ENCODE results near the gene RIOX2.

DNA sequence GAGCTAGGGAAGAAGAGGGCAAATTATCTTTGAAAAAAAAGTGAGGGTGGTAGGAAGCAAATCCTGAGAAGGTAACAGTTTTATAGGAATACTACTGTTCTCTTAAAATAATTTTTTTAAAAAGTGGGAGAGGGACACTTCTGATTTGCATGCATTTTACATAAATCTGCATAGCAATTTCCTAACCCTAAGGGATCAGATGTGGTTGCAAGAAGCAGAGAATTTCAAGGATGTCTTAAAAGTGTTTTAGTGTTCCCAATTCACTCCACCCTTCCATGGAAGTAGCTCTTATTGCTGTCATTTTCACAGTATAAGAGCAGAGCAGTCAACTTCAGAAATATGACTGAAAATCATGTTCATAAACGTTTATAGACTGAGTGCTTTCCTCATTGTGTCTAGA lies 27.8 kb upstream of the RIOX2 start:
- TF ChIP-seq, protein P1, sequence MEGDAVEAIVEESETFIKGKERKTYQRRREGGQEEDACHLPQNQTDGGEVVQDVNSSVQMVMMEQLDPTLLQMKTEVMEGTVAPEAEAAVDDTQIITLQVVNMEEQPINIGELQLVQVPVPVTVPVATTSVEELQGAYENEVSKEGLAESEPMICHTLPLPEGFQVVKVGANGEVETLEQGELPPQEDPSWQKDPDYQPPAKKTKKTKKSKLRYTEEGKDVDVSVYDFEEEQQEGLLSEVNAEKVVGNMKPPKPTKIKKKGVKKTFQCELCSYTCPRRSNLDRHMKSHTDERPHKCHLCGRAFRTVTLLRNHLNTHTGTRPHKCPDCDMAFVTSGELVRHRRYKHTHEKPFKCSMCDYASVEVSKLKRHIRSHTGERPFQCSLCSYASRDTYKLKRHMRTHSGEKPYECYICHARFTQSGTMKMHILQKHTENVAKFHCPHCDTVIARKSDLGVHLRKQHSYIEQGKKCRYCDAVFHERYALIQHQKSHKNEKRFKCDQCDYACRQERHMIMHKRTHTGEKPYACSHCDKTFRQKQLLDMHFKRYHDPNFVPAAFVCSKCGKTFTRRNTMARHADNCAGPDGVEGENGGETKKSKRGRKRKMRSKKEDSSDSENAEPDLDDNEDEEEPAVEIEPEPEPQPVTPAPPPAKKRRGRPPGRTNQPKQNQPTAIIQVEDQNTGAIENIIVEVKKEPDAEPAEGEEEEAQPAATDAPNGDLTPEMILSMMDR (IDR thresholded peaks at IDR 0.05), result no peak
- TF ChIP-seq POLR2A (IDR thresholded peaks at IDR 0.05), result no peak
